NOMO-1 (cell line): Measurements from ENCODE around the gene DHFR.

Experiments used
- DNase-seq, 2 experiments: peaks; one replicate each; lab custom pipeline; 2025; ENCODE audit not compliant: unreplicated experiment in 2 of 2; lab: John Stamatoyannopoulos, UW

DHFR gene

DNA sequence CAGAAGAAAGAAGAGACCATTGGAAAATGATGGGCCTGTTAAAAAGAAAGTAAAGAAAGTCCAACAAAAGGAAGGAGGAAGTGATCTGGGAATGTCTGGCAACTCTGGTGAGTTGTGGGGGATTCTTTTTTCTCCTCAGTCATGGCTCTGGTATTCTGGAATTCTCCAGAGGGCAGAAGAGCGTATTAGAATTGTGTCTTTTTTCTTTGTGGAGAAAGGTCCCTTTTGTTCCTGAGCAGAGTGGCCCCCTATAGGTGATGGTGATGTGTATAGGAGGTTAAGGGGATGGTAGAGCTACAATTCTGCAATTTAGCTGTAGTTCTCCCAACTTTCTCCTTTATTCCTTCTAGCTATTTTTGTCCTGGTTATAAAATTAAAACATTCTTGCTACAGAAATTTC lies 1.6 kb upstream of the DHFR start:
- no peak for DNase-seq

DNA sequence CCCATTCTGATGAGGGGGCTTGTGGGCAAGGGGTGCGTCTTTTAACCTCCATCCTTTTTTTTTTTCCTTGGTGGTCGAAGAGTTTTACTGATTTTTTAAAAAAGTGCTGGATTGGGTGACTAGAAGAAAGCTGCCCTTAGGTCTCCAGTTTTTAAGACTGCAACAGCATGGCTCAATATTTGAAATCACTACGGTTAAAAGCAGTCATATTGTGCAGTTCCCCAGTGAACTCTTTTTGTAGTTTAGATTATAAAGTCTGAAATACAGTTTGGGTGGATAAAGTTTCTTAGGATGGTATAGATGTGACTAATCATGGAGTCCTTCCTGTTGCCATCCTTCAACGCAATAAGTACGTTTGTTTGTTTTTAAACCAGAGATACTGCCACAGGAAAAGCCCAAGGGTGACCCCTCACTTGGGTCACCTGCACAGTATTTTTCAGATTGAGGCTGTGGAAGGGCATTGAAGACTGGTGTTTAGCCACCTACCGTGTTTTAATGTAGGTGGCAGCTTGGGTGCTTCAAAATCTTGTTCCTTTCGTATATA lies 520 bp upstream of the DHFR start:
- DNase-seq = no peak

- DNase-seq = peak; percentile 29 to 46
These were observed 761 bp downstream of the DHFR start for GRCh38 chr5:80654054-80654390.

DNA sequence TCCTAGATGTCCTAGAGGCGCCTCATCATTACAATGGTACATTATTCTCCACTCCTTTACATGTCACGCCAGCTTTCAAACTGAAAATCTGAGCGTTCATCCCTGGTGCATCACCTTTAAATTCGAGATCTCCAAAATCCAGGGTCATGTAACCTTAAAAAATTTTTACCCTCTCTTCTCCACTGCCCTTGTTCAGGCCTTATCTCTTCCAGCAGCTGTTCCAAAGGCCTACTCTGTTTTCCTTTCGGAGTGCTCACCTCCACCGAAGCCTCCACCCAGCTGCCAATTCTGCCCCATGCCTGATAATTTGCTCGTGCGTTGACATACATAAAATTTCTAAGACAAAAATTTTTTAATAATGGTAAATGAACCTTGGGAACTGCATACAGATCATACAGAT lies 1.3 kb downstream of the DHFR start:
- no peak for DNase-seq

DNA sequence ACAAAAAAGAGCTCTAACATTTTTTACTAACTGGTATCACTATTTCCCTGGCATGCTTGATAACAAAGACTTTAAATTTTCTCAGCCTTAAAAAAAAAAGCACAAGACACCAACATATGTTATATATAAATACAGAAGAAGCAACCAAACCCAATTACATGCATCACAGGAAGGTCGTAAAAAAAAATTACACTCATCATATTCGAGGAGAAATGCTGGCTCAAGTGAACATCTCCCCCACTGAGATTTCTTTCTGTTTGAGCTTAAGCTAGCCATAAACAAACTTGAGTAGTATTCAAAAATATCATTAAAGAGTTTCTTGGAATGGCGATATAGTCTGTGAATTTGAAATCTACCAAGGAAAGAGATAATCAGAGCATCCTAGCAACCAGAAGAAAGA lies 7.9 kb downstream of the DHFR start:
- DNase-seq = no peak

DNA sequence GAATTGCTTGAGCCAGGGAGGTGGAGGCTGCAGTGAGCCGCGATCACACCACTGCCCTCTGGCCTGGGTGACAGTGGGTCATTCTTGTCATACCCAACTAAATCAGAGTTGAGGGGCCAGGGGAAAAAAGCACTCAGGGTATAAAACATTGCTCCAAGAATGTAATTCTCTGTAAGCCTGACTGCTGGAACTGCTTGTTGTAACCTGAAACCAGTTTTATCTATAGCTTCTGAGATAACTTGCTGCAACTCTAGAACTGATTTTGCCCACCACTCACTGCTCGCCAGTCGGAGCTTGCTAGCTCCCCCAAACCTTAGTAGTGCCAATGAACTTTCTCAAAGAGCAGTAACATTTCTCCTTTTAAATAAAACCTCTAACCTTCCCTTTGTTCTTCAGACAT lies 9.9 kb downstream of the DHFR start:
- DNase-seq = no peak

DNA sequence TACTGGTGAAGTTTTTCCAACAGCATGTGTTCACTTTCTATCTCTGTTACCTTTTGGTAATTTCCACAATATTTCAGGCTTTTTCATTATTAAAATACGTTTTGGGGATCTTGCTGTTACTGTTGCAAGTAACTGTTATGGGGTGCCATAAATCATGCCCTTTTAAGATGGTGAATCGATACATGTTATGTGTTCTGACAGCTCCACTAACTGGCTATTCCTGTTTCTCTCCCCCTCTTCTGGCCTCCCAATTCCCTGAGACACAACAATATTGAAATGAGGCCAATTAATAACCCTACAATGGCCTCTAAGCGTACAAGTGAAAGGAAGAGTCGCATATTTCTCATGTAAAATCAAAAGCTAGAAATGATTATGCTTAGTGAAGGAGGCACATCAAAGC lies 13.4 kb downstream of the DHFR start:
- no peak for DNase-seq

DNA sequence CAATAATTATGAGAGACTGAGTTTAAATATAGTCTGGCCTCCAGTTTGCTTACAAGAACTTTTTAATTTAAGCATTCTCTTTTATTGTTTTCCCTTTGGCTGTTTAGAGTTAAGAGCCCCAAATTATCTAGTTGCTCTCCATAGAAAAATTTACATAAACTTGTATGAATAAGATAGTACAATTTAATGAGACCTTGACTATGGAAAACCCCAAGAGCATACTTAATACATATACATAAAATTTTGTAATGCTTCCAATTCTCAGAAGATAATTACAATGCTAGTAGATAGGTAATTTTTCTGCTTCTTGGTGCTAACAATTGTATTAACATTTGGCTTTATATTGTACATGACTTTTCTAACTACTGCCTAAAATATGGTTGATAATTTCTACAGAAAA lies 20.6 kb downstream of the DHFR start:
- DNase-seq = no peak

- DNase-seq = no peak
These were observed 22.1 kb downstream of the DHFR start for GRCh38 chr5:80632700-80633099.

DNA sequence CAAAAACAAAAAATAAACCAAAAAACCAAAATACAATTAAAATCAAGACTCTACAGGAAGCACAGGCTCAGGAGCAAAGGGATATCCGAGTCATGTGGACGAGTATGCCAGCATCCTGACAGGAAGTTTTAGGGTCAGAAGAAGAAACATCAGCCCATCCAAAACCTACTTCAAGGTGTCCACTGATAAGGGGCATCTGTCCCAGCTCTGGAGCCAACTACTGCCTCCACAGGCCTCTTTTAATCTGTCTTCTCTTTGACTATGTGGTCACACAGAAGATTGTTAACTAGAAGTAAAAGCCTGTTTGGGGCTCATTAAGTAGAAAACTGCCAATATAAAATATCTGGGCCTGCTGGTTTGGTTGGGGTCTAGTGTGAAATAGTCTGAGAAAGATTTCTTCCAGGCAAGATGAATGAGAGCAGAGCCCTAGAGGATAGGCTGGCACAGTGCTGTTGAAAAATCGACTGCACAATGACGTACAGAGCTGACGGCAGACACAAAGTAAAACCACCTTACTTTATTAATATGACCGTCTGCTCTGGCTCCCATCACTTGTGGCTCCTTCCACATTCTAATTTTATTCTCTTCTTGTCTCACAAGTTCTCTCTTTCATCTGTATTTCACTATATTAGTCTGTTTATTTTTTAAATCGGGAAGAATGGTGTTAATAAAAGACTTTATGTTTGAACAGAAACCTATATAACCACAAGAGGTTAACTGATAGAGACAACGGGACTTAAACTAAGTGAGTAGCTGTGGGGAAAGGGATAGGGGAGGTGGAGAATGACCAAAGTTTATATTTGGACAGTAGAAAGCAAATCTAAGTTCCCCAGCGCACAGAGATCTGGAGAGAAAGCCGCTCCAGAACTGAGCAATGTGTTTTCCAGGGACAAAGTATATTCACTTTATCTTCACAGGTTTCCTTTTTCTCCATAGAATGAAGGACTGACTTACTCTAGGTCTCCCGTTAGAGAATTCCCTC lies 23.2 kb downstream of the DHFR start:
- no peak for DNase-seq

DNA sequence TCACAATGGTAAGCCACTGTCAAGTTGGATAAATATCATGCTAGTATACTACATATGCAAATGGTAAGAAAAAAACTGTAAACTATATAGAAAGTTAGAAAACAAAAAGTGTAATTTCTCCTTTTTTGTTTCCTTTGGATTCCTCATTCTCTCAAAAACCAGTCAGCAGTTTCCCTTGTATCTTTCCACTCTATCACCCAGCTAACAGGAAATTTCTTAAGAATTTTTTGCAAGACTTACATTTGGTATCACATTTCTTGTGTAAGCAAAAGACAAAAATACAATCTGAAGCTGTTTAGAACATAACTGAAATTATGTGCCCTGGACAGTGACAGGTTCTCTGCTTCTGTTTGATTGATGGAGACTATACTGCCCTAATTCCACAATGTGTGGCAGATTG lies 25.5 kb downstream of the DHFR start:
- DNase-seq = peak; percentile 11 to 26

GRCh38 chr5:80625230-80625629 lies 29.6 kb downstream of the DHFR start:
- no peak for DNase-seq

DNA sequence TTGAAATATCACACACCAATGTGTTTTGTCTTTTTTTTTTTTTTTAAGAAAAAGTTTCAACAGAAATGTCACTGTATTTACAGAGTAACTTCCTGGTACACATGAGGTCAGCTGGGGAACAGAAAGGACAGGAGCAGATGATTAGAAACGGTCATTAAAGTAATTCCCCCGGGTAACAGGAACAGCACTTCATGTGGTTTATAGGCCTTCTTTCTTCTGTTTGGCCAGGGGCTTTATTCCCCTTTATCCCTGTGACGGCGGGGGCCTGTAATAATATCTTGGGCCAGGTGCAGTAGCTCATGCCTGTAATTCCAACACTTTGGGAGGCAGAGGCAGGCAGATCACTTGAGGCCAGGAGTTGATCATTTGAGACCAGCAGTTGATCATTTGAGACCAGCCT lies 30.8 kb downstream of the DHFR start:
- DNase-seq = no peak

DNA sequence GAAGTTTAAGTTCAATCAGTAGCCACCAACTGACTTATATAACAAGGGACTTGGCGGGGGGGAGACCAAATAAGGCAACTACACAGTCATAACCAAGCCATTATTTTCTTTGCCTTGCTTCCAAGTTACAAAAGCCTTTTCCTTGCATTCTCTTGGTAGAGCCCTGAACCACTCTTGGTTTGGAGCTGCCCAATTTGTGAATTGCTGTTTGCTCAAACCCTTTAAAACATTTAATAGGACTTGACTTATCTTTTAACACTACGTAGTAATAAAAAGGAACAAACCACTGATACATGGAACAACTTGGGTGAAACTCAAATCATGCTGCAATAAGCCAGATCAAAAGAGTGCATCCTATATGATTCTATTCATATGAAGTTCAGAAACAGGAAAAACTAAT lies 32.0 kb downstream of the DHFR start:
- no peak for DNase-seq

DNA sequence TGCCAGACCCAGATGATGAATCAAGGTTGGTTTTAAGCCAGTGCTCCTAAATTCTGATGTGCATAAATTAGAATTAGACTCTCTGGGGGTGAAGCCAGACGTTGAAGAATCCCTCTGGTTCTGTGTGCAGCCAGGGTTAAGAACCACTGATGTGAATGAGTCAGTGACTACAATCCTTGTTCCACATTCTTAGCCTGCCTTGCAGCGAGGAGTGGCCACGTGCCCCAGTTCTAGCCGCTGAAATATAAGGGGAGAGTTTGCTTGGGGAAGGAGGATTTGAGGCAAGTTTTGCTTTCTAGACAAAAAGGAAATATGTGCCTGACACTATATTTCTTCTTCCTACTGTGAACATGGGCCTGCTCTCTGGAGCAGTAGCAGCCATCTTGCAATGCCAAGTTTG lies 34.6 kb downstream of the DHFR start:
- no peak for DNase-seq

- no peak for DNase-seq
These were observed 35.7 kb downstream of the DHFR start for GRCh38 chr5:80619086-80619485.

DNA sequence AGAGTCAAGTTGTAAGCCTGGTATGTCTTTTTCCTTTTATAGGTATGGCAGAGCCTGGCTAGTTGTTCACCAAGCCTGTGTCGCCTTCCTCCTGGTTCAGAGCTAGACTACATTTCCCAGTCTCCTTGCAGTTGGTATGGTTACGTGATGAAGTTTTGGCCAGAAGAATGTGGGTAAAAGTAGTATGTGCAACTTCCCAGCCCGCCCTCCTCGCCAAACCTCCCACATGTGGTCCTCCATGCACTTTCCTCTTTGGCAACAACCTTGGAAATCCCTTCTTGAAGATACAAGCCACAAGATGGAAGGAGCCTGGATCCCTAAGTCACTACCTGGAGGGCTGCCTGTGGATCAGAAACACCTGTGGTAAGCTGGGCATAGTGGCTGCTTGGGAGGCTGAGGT lies 36.3 kb downstream of the DHFR start:
- no peak for DNase-seq

DNA sequence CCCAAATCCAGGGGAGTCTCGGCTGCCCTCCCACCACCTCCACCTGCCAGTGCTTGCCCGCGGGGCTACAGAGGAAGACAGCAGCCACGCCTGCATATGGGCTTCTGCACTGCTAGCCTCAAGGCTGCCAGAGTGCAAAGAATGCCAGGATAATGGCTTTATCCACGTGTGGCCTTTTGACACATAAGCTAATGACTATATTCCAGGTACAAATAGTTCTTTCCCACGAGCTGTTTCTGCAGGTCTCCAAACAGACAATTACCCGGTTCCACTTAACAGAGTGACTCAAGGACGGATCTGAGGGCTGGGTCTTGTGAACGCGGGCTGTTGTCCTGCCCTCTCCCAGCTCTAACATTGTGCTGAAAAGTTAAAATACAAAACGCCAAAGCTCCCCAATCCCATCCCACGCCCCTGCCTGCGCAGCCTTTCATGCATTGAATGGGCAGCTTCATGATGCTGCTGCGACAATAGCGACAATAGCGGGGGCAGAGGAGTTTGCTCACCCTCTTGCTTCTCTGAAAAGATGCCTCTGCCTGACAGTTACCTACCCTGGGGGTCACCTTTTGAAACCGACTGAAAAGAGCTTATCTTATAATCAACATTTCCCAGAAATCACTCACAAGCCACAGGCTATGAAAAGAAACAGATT lies 39.4 kb downstream of the DHFR start:
- DNase-seq = no peak

DNA sequence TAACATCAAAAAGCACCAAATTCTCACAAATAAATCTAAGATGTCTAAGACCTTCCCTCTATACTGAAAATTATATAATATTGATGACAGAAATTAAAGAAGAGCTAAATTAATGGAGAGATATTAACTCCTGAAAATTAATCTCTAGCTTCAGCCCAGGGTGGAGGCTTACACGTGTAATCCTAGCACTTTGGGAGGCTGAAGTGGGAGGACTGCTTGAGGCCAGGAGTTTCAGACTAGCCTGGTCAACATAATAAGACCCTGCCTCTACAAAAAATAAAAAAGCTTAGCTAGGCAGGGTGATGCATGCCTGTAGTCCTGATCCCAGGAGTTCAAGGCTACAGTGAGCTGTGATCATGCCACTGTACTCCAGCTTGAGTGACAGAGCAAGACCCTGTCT lies 45.1 kb downstream of the DHFR start:
- no peak for DNase-seq

DNA sequence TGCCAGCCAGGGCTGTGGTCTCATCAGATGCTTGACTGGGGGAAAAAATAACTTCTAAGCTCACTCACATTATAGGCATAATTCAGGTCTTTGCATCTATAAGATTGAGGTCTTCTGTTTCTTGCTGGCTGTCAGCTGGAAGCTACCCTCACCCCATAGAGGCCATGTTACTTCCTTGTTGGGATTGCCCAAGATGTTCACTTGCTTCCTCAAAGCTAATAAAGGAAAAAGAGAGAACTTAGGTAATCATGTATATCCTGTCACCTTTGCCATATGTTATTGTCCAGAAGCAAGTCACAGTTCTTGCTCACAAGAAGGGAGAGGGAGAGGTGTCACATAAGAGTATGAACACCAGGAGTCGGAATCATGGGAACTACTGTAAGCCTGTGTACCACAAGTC lies 46.1 kb downstream of the DHFR start:
- peak; percentile 89 to 94 for DNase-seq

DNA sequence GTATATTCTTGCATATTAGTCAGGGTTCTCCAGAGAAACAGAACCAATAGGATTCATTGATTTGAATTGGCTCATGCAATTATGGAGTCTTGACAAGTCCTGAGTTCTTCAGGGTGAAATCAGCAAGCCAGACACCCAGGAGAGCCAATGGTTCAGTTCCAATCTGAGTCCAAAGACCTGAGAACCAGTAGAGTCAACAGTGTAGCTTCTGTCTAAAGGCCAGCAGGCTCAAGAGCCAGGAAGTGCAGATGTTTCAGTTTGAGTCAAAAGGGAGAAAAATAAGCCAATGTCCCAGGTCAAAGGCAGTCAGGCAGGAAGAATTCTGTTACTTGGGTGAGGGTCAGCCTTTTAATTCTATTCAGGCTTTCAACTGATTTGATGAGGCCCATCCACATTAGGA lies 47.0 kb downstream of the DHFR start:
- DNase-seq = no peak

DNA sequence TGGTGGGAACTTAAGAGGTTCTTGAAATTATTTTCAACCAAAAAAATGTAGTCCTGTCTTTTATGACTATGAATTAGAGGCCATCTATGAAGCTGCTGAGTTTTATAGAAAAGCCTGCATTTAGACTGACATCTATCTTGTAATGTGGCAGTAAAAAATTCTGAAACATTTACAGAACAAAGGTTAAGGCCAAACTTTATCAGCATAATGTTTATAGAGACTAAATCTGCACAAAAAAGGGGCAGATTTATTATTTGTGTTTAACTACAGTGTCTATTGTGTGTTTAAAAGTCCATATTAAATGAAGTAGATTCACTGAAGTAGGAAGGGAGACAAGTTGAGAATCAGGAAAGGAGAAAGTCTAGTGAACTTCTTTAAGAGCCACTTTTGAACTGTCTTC lies 47.4 kb downstream of the DHFR start:
- DNase-seq = no peak
